K562 (cell line): ENCODE measurements around the gene ARSD. TPM values are rescaled to one million over a fixed set of nuclear protein-coding genes. Genes with fewer than 3 reads are reported as not detected.

Experiments used
- CBFA2T3 ChIP-seq: fragments of 450-650 bp; IDR thresholded peaks from 2 replicates; pipeline ENCODE4 v1.6.1; 2017
- CEBPG ChIP-seq, 3 experiments: fragments of 200-800 bp in 1 of 3; sonication (Bioruptor generic) in 1 of 3; sonication (generic) in 1 of 3; formaldehyde crosslinking in 1 of 3; IDR thresholded peaks in 2 of 3; conservative IDR thresholded peaks in 1 of 3; 2 replicates each; pipeline versions ENCODE4 v1.6.1 to v1.8.0; 2016 to 2022; ENCODE audit warnings: missing compliant biosample characterization in 2 of 3, missing genetic modification characterization in 2 of 3, mild to moderate bottlenecking in 1 of 3, missing genetic modification reagents in 1 of 3
- EGR1 ChIP-seq: fragments of 450-650 bp; conservative IDR thresholded peaks from 2 replicates; pipeline ENCODE4 v1.6.1; 2017; ENCODE audit warnings: mild to moderate bottlenecking
- ETV5 ChIP-seq: sonication (generic); formaldehyde crosslinking; IDR thresholded peaks from 2 replicates; pipeline ENCODE4 v1.4.0; 2020; ENCODE audit warnings: low read depth, mild to moderate bottlenecking, missing genetic modification reagents
- FOSL1 ChIP-seq: fragments of 200-800 bp; sonication (Bioruptor generic); conservative IDR thresholded peaks from 2 replicates; pipeline ENCODE4 v1.6.1; 2016; ENCODE audit warnings: missing genetic modification characterization, missing compliant biosample characterization
- MTA3 ChIP-seq: fragments of 450-650 bp; formaldehyde crosslinking; IDR thresholded peaks from 2 replicates; pipeline ENCODE4 v1.6.1; 2017; ENCODE audit warnings: mild to moderate bottlenecking, borderline replicate concordance
- PRDM10 ChIP-seq: fragments of 450-650 bp; IDR thresholded peaks from 2 replicates; pipeline ENCODE4 v1.6.1; 2018; ENCODE audit not compliant: partially characterized antibody
- RBM15 ChIP-seq: fragments of 200-400 bp; formaldehyde crosslinking; IDR thresholded peaks from 2 replicates; pipeline ENCODE4 v1.6.1; 2018; ENCODE audit warnings: mild to moderate bottlenecking, low read length, moderate library complexity; ENCODE audit not compliant: insufficient read depth
- STAG1 ChIP-seq: sonication (generic); formaldehyde crosslinking; IDR thresholded peaks from 2 replicates; pipeline ENCODE4 v1.5.0; 2020; ENCODE audit warnings: missing genetic modification reagents, borderline replicate concordance
- ZNF212 ChIP-seq: fragments of 450-650 bp; formaldehyde crosslinking; IDR thresholded peaks from 2 replicates; pipeline ENCODE4 v1.4.0; 2020; ENCODE audit warnings: mild to moderate bottlenecking
- ZNF224 ChIP-seq: sonication (generic); formaldehyde crosslinking; IDR thresholded peaks from 2 replicates; pipeline ENCODE4 v1.8.0; 2022; ENCODE audit warnings: mild to moderate bottlenecking, missing genetic modification reagents
- ZNF3 ChIP-seq: fragments of 250-450 bp; sonication (Bioruptor Pico); IDR thresholded peaks from 2 replicates; pipeline ENCODE4 v1.5.0; 2021; ENCODE audit warnings: mild to moderate bottlenecking, moderate library complexity
- ZNF444 ChIP-seq: fragments of 250-450 bp; sonication (Bioruptor Pico); IDR thresholded peaks from 2 replicates; pipeline ENCODE4 v1.4.0; 2020; ENCODE audit warnings: mild to moderate bottlenecking, moderate library complexity
- ZNF583 ChIP-seq: fragments of 250-450 bp; sonication (Bioruptor Pico); IDR thresholded peaks from 2 replicates; pipeline ENCODE4 v1.4.0; 2020
- ZNF699 ChIP-seq: fragments of 250-450 bp; sonication (Bioruptor Pico); IDR thresholded peaks from 2 replicates; pipeline ENCODE4 v1.8.0; 2021; ENCODE audit warnings: mild to moderate bottlenecking, moderate library complexity; ENCODE audit not compliant: insufficient replicate concordance
- ZNF740 ChIP-seq, 3 experiments: fragments of 200-800 bp in 1 of 3; sonication (Bioruptor generic) in 1 of 3; sonication (generic) in 1 of 3; formaldehyde crosslinking in 1 of 3; IDR thresholded peaks; 2 replicates each; pipeline versions ENCODE4 v1.6.1 to v1.8.0; 2016 to 2022; ENCODE audit warnings: mild to moderate bottlenecking in 2 of 3, missing compliant biosample characterization in 2 of 3, missing genetic modification characterization in 2 of 3, missing genetic modification reagents in 1 of 3
- polyA plus RNA-seq, 8 experiments: library from polyadenylated mRNA; depleted of rRNA in 4 of 8; stranded (reverse) in 5 of 8; unstranded in 3 of 8; fragments of >200 nt; fragmentation: Nextera tagmentation in 2 of 8; fragmentation: Illumina TruSeq in 1 of 8; extraction: Ambion mirVana in 2 of 8; extraction: Trizol in 1 of 8; gene quantifications; 2 replicates each; pipeline versions ENCODE4 v1.2.1 to v1.2.3, GENCODE V29; 2011 to 2014; ENCODE audit warnings: inconsistent platforms in 1 of 8, missing spikeins in 1 of 8
- total RNA-seq, 7 experiments: library from RNA; depleted of rRNA in 6 of 7; stranded (reverse); fragments of >200 nt in 6 of 7; fragmentation: Illumina TruSeq in 2 of 7; extraction: Trizol in 2 of 7; gene quantifications; 2 replicates each; pipeline versions ENCODE4 v1.2.1 to v1.2.3, GENCODE V29; 2011 to 2021; ENCODE audit warnings: low replicate concordance in 1 of 7
- TF ChIP-seq, protein P1 (sequence below): fragments of 450-650 bp; formaldehyde crosslinking; IDR thresholded peaks from 2 replicates; pipeline ENCODE4 v1.4.0; 2020; ENCODE audit warnings: mild to moderate bottlenecking
- TF ChIP-seq, protein P2 (sequence below): fragments of 450-650 bp; IDR thresholded peaks from 2 replicates; pipeline ENCODE4 v1.6.1; 2016; ENCODE audit warnings: borderline replicate concordance

Gene ARSD
- total and polyA plus RNA-seq, 9 of the 15 experiments (the other 6 are each of a cell fraction or from before 2014, with no cell fraction given): 0.05 to 0.23 (median 0.09) TPM; not detected in 1

DNA sequence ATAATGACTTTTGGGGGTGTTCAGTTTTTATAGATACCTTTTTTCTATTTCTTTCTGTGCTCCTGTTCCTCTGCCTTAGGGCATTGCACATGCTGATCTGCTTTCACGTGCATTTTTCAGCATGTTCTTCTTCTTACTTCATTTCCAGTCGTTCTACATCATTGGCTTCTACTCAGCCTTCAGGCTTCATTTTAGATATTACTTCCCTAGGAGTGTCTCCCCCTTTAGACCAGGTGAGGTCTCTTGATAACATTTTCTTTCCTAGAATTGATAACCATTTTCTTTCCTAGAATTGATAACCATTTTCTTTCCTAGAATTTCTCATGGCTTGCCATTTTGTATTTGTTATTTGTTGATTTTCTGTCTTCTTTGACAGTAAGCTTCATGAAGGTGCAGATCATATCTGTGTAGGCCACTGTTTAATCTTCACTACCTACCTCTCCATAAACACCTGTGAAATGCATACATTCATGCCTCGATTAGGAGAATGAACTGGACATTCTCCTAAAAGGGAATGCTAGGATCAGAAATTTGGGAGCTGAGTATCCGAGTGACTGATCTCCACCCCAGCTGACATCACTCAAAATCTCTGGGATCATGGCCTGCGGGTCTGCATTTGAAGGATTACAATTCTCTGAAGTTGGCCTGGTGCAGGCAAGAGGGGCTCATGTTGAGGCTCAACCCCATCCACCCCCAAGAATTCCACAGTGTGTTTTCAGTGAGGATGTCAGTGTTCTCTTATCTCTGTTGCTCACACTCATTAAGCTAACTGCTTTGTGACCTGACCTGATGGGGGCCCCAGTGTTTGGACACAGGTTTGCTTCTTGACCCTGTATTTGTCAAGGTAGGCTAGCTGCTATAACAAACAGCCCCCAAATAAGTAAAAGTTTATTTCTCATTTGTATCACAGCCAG is 54.7 kb downstream of the ARSD start (continued):
- TF ChIP-seq PRDM10 (no peak), MTA3 (no peak), ZNF212 (CRISPR knock-in tag) (no peak), ETV5 (CRISPR knock-in tag) (no peak), ZNF740 (CRISPR knock-in tag; IDR thresholded peaks at IDR 0.05) (no peak), ZNF740 (tag; IDR thresholded peaks at IDR 0.05) (no peak), RBM15 (no peak), ZNF224 (CRISPR knock-in tag) (no peak), ZNF3 (CRISPR knock-in tag) (no peak), ZNF699 (CRISPR knock-in tag) (no peak), EGR1 (no peak), ZNF583 (CRISPR knock-in tag) (no peak), STAG1 (CRISPR knock-in tag) (no peak), CBFA2T3 (peak; percentile 84), ZNF444 (CRISPR knock-in tag) (no peak), CEBPG (CRISPR knock-in tag; IDR thresholded peaks at IDR 0.05) (no peak), CEBPG (tag; conservative IDR thresholded peaks at IDR 0.05 in 1 of 2, IDR thresholded peaks at IDR 0.05 in 1 of 2) (no peak), FOSL1 (no peak)
- TF ChIP-seq, protein P1, sequence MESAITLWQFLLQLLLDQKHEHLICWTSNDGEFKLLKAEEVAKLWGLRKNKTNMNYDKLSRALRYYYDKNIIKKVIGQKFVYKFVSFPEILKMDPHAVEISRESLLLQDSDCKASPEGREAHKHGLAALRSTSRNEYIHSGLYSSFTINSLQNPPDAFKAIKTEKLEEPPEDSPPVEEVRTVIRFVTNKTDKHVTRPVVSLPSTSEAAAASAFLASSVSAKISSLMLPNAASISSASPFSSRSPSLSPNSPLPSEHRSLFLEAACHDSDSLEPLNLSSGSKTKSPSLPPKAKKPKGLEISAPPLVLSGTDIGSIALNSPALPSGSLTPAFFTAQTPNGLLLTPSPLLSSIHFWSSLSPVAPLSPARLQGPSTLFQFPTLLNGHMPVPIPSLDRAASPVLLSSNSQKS (CRISPR knock-in tag): no peak
- TF ChIP-seq, protein P2, sequence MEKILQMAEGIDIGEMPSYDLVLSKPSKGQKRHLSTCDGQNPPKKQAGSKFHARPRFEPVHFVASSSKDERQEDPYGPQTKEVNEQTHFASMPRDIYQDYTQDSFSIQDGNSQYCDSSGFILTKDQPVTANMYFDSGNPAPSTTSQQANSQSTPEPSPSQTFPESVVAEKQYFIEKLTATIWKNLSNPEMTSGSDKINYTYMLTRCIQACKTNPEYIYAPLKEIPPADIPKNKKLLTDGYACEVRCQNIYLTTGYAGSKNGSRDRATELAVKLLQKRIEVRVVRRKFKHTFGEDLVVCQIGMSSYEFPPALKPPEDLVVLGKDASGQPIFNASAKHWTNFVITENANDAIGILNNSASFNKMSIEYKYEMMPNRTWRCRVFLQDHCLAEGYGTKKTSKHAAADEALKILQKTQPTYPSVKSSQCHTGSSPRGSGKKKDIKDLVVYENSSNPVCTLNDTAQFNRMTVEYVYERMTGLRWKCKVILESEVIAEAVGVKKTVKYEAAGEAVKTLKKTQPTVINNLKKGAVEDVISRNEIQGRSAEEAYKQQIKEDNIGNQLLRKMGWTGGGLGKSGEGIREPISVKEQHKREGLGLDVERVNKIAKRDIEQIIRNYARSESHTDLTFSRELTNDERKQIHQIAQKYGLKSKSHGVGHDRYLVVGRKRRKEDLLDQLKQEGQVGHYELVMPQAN: no peak
